GM23338 (cell line): ENCODE data around the gene NINJ1.

Experiments used
- CREB1 ChIP-seq: fragments of 250-450 bp; sonication (Bioruptor Pico); IDR thresholded peaks from 2 replicates; pipeline ENCODE4 v1.5.0; 2020; ENCODE audit warnings: low read depth, mild to moderate bottlenecking, moderate library complexity
- EZH2 ChIP-seq: fragments of 200-600 bp; sonication (generic); IDR thresholded peaks from one replicate; pipeline ENCODE4 v1.8.0; 2017; ENCODE audit warnings: antibody characterized with exemption, mild to moderate bottlenecking, low read depth; ENCODE audit not compliant: unreplicated experiment
- EZH2phosphoT487 ChIP-seq: fragments of 200-600 bp; sonication (generic); IDR thresholded peaks from one replicate; pipeline ENCODE4 v1.8.1; 2018; ENCODE audit warnings: antibody characterized with exemption; ENCODE audit not compliant: unreplicated experiment
- JUNB ChIP-seq: IDR thresholded peaks from one replicate; pipeline ENCODE4 v1.6.1; 2016; ENCODE audit warnings: antibody characterized with exemption; ENCODE audit not compliant: unreplicated experiment
- NANOG ChIP-seq: IDR thresholded peaks from 2 replicates; pipeline ENCODE4 v1.6.1; 2016; ENCODE audit warnings: antibody characterized with exemption, borderline replicate concordance
- POLR2AphosphoS5 ChIP-seq: IDR thresholded peaks from 2 replicates; pipeline ENCODE4 v1.6.1; 2016; ENCODE audit warnings: antibody characterized with exemption, low read depth
- ZNF114 ChIP-seq: fragments of 250-450 bp; sonication (Bioruptor Pico); IDR thresholded peaks from 2 replicates; pipeline ENCODE4 v1.5.0; 2020; ENCODE audit warnings: mild to moderate bottlenecking, moderate library complexity
- TF ChIP-seq, protein P1 (sequence below), 2 experiments: fragments of 200-600 bp in 1 of 2; sonication (generic) in 1 of 2; conservative IDR thresholded peaks; 2 replicates each; pipeline versions ENCODE4 v1.5.1 to v1.6.1; 2016 to 2017; ENCODE audit warnings: antibody characterized with exemption in 2 of 2, low read depth in 2 of 2, mild to moderate bottlenecking in 2 of 2, moderate library complexity in 1 of 2
- TF ChIP-seq, protein P2 (sequence below): IDR thresholded peaks from one replicate; pipeline ENCODE4 v1.6.1; 2018; ENCODE audit warnings: antibody characterized with exemption; ENCODE audit not compliant: unreplicated experiment

DNA sequence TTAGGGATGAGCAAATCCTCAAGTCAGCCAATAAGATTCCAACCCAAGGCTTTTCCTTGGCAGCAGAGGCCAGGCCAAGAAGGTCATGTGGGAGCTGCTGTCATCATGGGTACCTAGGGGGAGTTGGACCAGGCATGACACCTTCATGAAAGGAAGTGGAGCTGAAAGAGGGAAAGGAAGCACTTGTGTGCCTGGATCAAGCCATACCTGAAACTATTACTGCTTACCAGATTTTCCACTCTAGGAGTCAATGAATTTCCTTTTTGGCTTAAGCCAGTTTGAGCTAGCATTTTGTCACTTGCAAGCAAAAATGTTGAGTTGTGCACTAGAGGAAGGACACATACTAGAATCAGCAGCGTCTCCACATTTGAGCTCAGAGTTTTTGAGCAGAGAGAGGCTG, 35.4 kb upstream of the NINJ1 start:
- TF ChIP-seq, protein P1, sequence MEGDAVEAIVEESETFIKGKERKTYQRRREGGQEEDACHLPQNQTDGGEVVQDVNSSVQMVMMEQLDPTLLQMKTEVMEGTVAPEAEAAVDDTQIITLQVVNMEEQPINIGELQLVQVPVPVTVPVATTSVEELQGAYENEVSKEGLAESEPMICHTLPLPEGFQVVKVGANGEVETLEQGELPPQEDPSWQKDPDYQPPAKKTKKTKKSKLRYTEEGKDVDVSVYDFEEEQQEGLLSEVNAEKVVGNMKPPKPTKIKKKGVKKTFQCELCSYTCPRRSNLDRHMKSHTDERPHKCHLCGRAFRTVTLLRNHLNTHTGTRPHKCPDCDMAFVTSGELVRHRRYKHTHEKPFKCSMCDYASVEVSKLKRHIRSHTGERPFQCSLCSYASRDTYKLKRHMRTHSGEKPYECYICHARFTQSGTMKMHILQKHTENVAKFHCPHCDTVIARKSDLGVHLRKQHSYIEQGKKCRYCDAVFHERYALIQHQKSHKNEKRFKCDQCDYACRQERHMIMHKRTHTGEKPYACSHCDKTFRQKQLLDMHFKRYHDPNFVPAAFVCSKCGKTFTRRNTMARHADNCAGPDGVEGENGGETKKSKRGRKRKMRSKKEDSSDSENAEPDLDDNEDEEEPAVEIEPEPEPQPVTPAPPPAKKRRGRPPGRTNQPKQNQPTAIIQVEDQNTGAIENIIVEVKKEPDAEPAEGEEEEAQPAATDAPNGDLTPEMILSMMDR (conservative IDR thresholded peaks at IDR 0.05; ENCODE audit: low read depth in 2 of 2): no peak
- TF ChIP-seq POLR2AphosphoS5 (no peak), EZH2phosphoT487 (no peak), EZH2 (no peak), CREB1 (CRISPR knock-in tag) (no peak), JUNB (no peak), NANOG (no peak), ZNF114 (no peak)
- TF ChIP-seq, protein P2, sequence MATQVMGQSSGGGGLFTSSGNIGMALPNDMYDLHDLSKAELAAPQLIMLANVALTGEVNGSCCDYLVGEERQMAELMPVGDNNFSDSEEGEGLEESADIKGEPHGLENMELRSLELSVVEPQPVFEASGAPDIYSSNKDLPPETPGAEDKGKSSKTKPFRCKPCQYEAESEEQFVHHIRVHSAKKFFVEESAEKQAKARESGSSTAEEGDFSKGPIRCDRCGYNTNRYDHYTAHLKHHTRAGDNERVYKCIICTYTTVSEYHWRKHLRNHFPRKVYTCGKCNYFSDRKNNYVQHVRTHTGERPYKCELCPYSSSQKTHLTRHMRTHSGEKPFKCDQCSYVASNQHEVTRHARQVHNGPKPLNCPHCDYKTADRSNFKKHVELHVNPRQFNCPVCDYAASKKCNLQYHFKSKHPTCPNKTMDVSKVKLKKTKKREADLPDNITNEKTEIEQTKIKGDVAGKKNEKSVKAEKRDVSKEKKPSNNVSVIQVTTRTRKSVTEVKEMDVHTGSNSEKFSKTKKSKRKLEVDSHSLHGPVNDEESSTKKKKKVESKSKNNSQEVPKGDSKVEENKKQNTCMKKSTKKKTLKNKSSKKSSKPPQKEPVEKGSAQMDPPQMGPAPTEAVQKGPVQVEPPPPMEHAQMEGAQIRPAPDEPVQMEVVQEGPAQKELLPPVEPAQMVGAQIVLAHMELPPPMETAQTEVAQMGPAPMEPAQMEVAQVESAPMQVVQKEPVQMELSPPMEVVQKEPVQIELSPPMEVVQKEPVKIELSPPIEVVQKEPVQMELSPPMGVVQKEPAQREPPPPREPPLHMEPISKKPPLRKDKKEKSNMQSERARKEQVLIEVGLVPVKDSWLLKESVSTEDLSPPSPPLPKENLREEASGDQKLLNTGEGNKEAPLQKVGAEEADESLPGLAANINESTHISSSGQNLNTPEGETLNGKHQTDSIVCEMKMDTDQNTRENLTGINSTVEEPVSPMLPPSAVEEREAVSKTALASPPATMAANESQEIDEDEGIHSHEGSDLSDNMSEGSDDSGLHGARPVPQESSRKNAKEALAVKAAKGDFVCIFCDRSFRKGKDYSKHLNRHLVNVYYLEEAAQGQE: no peak
